NCI-H345 (cell line): Measurements from ENCODE around the gene PTGFRN.
A peak's percentile ranks its signal among the peaks of the same experiment; 100 is the strongest.
"Not testable (repeated sequence)": the region's sequence is repeated elsewhere in the genome, so short reads cannot be mapped to it uniquely, and the experiment has no call there.

Experiments
- DNase-seq: peaks from one replicate; lab custom pipeline; 2025; lab: John Stamatoyannopoulos, UW

PTGFRN gene

GRCh38 chr1:116916533-116917445 is 7.1 kb downstream of the PTGFRN start:
- no peak for DNase-seq

DNA sequence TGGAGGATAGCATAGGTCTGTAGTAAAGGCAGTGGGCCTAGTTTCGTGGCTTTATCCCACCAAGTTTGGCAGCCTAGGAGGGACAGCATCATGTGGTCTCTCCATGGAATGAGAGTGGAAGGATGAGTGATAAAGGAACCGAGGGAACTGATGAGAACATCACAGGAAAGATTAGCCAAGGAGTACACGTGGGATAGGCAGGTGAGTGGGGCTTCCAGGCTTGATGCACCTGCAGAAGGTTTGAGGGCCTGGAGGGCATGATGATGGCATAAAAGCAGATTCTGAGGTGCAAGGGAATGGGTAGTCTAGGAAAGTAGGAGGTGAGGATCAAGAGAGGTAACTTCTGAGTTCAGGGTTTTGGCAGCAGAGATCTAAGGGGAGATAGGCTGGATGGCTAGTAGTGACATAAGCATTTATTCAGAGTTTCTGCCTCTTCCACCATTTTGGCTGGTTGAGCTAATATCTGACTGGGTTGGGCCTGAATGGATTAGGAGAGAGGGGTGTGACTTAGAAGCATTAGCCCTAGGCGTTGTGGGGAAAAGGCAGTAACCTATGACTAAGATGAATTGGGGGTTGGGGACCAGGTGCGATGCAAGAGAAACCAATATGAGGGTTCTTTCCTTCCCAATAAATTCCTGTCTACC is 9.1 kb downstream of the PTGFRN start:
- no peak for DNase-seq

DNA sequence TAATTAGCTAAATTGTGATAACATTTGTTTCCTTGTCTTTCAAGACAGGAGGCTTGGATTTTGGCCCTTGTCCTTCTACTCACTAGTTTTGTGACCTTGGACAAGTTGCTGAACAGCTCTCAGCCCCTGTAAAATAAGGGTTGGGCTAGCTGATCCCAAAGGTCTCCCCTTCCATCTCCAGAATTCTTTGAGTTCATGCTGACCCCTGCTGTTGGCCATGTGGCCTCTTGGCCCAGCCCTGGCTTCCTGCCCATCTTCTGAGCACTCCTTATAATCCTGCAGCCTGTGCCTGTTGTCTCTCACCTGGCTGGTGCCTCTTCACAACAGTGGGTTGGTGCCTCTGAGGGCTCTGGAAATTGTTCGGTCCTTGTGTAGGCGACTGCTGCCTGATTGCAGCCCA is 10.1 kb downstream of the PTGFRN start:
- DNase-seq: no peak

- no peak for DNase-seq
These were observed 10.5 kb downstream of the PTGFRN start for GRCh38 chr1:116920211-116920610.

- DNase-seq: no peak
These were observed 11.7 kb downstream of the PTGFRN start for GRCh38 chr1:116921301-116921885.

DNA sequence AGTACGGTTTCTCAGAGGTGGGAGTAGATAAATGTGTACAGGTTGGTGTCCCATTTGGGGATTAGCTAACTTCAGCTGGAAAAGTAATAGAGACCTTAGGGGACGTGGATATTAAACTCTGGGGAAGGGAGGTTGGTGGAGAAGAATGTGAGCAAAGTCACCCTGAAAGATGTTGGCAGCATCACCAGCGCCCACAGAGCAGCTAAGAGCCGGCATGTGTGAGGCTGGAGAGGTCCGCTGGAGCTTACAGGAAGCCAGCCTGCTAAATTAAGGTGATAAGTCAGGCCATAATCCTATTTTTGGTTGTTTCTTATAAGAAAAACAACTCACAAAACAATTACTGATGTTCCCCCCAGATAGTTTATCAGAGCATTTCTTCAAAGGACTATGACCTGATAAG is 12.2 kb downstream of the PTGFRN start:
- no peak for DNase-seq

GRCh38 chr1:116923421-116923820 is 13.7 kb downstream of the PTGFRN start:
- no peak for DNase-seq

GRCh38 chr1:116927049-116927798 is 17.5 kb downstream of the PTGFRN start:
- DNase-seq: no peak

GRCh38 chr1:116929961-116930592 is 20.4 kb downstream of the PTGFRN start:
- no peak for DNase-seq

DNA sequence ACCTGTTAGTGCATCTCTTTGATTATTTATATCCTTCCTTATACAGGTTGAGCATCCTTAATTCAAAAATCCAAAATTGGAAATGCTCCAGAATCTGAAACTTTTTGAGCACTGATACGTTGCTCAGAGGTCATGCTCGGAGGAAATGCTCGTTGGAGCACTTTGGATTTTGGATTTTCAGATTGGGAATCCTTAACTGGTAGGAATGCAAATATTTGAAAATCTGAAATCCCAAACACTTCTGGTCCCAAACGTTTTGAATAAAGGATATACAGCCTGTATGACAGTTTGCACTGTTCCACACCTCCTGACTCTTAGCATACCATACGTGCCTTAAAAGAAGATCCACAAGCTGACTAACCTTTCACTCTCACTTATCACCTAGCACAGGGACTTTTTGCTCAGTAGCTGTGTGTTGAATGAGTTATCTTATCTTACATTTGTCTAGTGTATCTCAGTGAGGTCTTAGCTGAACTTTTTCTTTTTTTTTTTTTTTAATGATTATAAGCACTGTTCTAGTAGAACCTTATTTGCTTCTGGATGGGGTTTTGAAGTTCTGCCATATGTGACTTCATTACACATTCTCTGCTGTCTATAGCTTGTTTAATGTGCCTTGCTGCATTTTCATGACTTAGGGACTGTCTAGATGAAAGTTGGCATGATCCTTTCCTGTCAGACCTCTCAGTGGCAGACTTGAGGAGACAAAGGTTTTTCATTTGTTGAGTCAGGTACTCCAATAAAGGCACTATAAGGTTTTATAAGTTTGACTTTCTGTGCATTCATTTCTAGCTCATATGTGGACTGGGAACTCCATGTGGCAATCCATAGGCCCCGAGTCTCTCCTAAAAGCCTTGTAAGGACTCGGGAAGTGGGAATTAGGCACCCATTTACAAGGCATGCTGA is 21.6 kb downstream of the PTGFRN start:
- DNase-seq: no peak

DNA sequence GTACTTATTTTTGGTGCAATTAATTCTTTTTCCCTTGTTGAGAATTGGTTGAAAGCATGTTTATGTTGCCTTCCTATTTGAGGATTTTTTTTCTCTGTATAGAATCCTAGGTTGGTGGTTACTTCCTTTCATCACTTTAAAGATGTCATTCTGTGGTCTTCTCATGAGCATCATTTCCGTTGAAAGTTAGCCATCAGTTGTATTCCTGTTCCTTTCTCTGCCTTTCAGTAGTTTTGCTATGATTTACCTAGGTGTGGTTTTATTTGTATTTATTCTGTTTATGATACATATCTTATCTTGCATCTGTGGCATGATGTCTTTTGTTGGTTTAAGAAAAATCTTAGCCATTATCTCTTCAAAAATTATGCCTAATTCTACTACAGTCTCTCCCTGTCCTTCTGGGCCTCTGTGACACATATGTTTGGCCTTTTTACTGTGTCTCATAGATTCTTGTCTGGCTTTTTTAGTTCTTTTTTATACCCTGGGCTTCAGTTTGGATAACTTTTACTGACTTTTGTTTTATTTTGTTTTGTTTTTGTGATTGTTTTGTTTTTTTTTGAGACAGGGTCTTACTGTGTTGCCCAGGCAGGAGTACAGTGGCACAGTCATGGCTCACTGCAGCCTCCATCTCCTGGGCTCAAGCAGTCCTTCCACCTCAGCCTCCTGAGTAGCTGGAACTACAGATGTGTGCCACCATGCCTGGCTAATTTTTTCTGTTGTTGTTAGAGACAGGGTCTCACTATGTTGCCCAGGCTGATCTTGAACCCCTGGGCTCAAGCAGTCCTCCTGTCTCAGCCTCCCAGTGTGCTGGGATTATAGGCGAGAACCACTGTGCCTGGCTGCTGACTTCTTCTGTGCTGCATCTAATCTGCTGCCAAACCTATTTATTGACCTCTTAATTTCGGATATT is 24.1 kb downstream of the PTGFRN start:
- no peak for DNase-seq

DNA sequence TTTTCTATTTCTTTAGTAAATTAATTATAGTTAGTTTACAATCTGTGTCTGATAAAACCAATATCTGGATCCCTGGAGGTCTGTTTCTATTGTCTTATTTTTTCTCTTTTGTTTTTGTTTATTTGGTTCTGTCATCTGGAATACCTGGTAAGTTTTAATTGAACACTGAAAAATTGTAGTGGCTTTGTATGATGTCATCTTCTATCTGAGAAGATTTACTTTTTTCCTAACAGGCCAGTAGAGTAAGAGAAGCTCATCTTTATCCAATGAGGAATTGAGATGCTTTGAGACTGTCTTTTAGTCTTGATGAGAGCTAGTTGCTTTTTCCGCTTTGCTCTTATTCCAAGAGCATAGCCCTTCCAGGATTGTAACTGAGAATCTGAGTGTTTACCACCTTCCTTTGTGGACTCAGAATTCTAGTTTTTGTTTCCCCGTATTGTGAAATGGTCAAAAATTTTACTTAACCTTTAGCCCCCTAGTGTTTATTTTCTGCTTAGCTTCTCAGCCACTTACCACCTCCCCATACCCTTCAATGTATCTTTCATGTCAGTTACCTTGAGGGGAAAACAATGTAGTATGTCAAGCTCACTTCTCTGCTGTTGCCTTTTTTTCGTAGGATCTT is 25.0 kb downstream of the PTGFRN start:
- DNase-seq: no peak

DNA sequence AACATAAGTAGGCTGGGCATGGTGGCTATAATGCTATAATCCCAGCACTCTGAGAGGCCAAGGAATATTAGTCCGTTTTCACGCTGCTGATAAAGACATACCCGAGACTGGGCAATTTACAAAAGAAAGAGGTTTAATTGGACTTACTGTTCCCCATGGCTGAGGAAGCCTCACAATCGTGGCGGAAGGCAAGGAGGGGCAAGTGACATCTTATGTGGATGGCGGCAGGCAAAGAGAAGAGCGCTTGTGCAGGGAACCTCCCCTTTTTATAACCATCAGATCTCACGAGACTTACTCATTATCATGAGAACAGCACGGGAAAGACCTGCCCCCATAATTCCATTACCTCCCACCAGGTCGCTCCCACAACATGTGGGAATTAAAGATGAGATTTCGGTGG is 28.5 kb downstream of the PTGFRN start:
- no peak for DNase-seq

DNA sequence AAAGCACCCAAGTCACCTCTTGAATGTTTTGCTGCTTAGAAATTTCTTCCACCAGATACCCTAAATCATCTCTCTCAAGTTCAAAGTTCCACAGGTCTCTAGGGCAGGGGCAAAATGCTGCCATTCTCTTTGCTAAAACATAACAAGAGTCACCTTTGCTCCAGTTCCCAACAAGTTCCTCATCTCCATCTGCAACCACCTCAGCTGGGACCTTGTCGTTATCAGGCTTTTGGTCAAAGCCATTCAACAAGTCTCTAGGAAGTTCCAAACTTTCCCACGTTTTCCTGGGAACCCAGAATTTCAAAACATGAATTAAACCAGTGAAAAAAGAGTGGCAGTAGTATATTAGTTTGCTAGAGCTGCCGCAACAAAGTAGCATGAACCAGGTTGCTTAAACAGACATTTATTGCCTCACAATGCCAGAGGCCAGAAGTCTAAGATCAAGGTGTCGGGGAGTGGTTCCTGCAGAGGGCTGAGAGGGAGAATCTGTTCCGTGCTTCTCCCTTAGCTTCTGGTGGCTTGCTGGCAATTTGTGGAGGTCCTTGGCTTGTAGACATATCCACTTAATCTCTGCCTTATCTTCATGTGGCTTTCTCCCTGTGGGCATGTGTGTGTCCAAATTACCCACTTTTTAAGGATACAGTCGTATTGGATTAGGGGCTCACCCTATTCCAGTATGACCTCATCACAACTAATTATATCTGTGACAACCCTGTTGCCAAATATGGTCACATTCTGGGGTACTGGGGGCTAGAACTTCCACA is 30.2 kb downstream of the PTGFRN start:
- DNase-seq: not testable (repeated sequence)

GRCh38 chr1:116940814-116941599 is 31.3 kb downstream of the PTGFRN start:
- peak; percentile 87 for DNase-seq

DNA sequence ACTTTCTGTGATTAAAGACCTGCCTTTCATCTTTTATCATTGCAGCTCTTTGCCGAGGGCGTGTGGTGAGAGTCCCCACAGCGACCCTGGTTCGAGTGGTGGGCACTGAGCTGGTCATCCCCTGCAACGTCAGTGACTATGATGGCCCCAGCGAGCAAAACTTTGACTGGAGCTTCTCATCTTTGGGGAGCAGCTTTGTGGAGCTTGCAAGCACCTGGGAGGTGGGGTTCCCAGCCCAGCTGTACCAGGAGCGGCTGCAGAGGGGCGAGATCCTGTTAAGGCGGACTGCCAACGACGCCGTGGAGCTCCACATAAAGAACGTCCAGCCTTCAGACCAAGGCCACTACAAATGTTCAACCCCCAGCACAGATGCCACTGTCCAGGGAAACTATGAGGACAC is 32.0 kb downstream of the PTGFRN start:
- no peak for DNase-seq

GRCh38 chr1:116942344-116942743 is 32.6 kb downstream of the PTGFRN start:
- DNase-seq: no peak

- DNase-seq: no peak
These were observed 33.7 kb downstream of the PTGFRN start for GRCh38 chr1:116943438-116943837.
